Activated T-cell treated with anti-CD3 and anti-CD28 coated beads, Interleukin-2, amount 50 U/mL, for 24 hours (primary cell): ENCODE results near the gene GAS6.
"Not testable (repeated sequence)": the region's sequence is repeated elsewhere in the genome, so short reads cannot be mapped to it uniquely, and the experiment has no call there.

Experiments
- DNase-seq: peaks from one replicate; pipeline ENCODE4 v3.0.0-alpha.2; 2020
- H3K27ac Mint-ChIP-seq: 2 replicates; pipeline ENCODE4 v1.8.0; 2020; ENCODE audit warnings: mild to moderate bottlenecking, mixed read lengths
- H3K27me3 Mint-ChIP-seq: 2 replicates; pipeline ENCODE4 v1.8.0; 2020; ENCODE audit warnings: mixed read lengths
- H3K36me3 Mint-ChIP-seq: 2 replicates; pipeline ENCODE4 v1.8.0; 2020; ENCODE audit warnings: low read depth, mixed read lengths
- H3K4me1 Mint-ChIP-seq: 2 replicates; pipeline ENCODE4 v1.8.0; 2020; ENCODE audit warnings: low read depth, mixed read lengths
- H3K4me3 Mint-ChIP-seq: 2 replicates; pipeline ENCODE4 v1.8.0; 2020; ENCODE audit warnings: mild to moderate bottlenecking, moderate library complexity, mixed read lengths
- H3K9me3 Mint-ChIP-seq: 2 replicates; pipeline ENCODE4 v1.8.0; 2020; ENCODE audit warnings: mixed read lengths

Gene GAS6

DNA sequence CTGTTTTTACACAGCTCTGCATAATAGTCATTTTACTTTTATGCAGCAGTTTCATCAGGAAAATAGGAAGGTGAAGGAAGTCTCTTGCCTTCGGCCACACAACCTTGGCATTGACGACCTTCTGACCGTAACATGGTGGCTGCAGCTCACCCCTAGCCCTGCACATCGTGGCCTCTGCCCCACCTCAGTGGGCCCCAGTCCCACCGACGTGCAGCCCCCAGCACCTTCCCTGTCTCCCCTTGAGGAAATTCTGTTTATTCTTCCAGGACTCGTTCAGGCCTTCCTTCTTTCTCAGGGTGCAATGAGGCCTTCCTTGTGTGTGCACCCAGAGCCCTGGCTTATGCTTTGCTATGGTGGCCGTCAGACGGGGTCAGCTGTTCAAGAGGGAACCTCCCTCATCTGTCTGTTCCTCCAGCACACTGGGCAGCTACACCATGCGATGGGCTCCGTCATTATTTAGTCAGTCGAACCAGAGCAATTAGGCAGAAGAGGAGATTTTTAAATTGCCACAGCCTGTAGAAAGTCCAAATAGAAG lies 71.6 kb downstream of the GAS6 start:
- H3K4me1 Mint-ChIP-seq: no peaks in the 10 kb centered on the region
- no peak for DNase-seq
- no peaks in the 10 kb centered on the region for H3K27me3 Mint-ChIP-seq
- H3K4me3 Mint-ChIP-seq: no peak overlapping the region
- H3K36me3 Mint-ChIP-seq: no peaks in the 10 kb centered on the region
- H3K27ac Mint-ChIP-seq: no peak overlapping the region
- H3K9me3 Mint-ChIP-seq: no peaks in the 10 kb centered on the region

DNA sequence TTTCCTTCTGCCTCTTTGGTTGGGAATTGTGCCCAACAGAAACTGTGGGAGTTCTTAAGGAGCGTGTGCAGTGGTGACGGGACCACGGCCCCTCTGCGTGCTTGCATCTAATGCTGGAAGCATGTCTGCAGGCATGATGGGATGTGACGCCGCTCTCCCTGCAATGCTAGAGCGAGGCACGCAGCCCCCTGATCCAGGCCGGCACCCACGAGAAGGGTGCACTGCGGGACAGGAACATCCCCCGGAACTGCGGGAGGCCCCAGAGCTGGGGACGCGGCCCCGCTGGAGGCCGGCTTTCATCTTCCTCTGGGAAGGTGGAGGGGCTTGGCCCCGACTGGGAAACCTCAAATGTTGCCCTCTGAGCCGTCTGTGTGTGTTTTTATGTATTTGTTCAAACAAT lies 72.1 kb downstream of the GAS6 start:
- Mint-ChIP-seq H3K4me1 (no peaks in the 10 kb centered on the region), H3K27ac (no peak overlapping the region), H3K27me3 (no peaks in the 10 kb centered on the region), H3K9me3 (no peaks in the 10 kb centered on the region), H3K4me3 (no peak overlapping the region), H3K36me3 (no peaks in the 10 kb centered on the region)
- DNase-seq: no peak

DNA sequence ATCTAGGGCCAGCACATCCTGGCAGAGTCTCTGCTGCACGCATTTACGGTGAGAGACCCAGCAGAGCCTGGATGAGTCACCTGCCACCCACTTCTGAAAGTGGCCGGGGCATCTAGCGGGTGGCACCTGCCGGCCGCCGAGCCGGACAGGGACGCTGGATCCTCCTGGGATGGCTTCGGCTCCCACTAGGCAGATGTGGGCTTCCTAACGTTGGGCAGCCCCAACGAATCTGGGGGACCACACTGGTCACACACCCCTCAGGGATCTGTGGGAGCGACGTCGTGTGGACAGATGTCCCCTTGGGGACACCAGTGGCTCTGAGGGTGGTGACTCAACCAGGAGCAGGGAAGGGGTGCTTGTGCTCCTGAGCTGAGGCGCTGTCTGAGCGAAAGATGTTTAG lies 72.7 kb downstream of the GAS6 start:
- no peaks in the 10 kb centered on the region for H3K4me1 Mint-ChIP-seq
- no peak overlapping the region for H3K4me3 Mint-ChIP-seq
- DNase-seq: no peak
- no peaks in the 10 kb centered on the region for H3K27me3 Mint-ChIP-seq
- H3K36me3 Mint-ChIP-seq: no peaks in the 10 kb centered on the region
- H3K27ac Mint-ChIP-seq: no peak overlapping the region
- no peaks in the 10 kb centered on the region for H3K9me3 Mint-ChIP-seq

DNA sequence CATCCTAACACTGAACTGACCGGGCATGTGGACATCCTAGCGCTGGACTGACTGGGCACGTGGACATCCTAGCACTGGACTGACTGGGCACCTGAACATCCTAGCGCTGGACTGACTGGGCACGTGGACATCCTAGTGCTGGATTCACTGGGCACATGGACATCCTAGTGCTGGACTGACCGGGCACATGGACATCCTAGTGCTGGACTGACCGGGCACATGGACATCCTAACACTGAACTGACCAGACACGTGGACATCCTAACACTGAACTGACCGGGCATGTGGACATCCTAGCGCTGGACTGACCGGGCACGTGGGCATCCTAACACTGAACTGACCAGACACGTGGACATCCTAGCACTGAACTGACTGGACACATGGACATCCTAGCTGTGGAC lies 73.9 kb downstream of the GAS6 start:
- H3K27ac Mint-ChIP-seq, H3K36me3 Mint-ChIP-seq, H3K27me3 Mint-ChIP-seq, DNase-seq, H3K4me1 Mint-ChIP-seq, H3K4me3 Mint-ChIP-seq, H3K9me3 Mint-ChIP-seq: not testable (repeated sequence)

DNA sequence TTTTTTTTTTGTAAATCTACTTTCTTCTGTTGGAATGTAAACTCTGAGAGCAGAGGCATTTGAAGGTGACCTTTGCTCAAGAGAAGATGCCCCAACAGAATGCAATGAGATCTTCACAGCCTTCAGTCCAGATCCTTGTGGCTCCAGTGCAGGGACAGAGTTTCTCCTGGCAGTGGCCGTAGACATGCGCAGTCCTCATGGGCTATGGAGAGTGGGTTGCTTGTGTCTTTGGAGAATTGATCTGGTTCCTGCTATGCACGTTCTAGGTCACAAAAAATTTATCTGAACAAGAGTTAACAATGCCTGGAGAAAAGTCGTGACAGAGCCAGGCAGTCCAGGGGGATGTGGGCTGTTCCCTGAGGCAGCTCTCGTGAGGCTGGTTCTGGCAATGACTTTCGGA lies 74.7 kb downstream of the GAS6 start:
- Mint-ChIP-seq H3K27me3 (peaks cover 12% of the 10 kb centered on the region), H3K36me3 (no peaks in the 10 kb centered on the region), H3K27ac (no peak overlapping the region), H3K4me3 (no peak overlapping the region), H3K4me1 (peaks cover 4% of the 10 kb centered on the region), H3K9me3 (no peaks in the 10 kb centered on the region)
- no peak for DNase-seq

DNA sequence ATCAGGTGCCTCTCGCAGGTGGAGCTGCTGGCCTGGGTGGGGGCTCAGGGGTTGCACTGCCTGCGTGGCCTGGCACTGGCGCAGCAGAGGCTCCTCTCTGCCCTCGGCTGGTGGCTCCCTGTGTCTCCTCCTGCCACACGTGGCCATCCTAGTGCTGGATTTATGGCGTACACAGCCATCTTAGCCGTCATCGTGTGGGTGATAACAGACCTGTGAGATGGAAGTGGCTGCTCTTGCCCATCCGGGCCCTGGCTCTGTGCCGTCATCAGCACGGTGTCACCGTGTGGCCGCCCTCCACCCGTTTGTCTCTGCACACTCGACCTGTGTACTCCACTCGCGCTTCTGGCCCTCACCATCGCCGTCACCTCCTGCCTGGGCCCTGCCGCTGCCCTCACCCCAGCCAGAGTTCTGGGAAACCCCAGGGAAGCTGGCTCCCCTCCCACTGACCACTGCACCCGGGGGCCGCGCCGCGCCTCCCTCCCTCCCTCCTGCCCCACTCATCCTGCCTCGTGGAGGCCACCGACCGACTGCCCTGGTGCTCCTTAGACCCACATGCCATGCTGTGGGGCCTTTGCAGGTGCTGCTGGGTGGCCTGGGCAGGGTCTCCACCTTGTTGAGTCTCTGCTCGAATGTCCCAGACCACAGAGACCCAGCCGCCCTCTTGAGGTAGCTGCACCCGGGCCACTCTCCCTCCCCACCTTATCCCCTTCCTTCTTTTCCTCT lies 75.3 kb downstream of the GAS6 start:
- H3K27ac Mint-ChIP-seq: no peak overlapping the region
- peaks cover 13% of the 10 kb centered on the region for H3K27me3 Mint-ChIP-seq
- no peaks in the 10 kb centered on the region for H3K9me3 Mint-ChIP-seq
- no peak for DNase-seq
- H3K4me3 Mint-ChIP-seq: no peak overlapping the region
- no peaks in the 10 kb centered on the region for H3K36me3 Mint-ChIP-seq
- H3K4me1 Mint-ChIP-seq: peaks cover 4% of the 10 kb centered on the region

DNA sequence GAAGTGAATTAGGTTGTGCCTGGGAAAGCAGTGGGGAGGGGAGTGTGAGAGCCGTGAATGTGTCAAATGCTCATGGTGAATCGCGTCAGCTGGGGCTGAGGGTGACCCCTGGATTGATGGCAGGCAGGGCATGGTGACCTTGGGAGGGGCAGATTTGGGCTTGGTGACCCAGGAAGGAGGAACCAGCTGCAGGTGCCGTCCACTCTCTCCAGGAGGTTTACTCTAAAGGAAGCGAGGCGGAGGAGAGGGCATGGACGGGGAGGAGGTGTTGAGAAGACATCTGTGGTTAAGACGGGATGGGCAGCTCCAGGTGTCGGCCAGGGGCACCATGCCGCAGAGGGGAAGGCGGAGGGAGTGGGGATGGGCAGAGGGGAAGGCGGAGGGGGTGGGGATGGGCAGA lies 76.2 kb downstream of the GAS6 start:
- Mint-ChIP-seq H3K4me1 (peaks cover 4% of the 10 kb centered on the region), H3K27ac (no peak overlapping the region), H3K9me3 (no peaks in the 10 kb centered on the region), H3K4me3 (no peak overlapping the region), H3K36me3 (no peaks in the 10 kb centered on the region), H3K27me3 (peaks cover 18% of the 10 kb centered on the region)
- DNase-seq: no peak

DNA sequence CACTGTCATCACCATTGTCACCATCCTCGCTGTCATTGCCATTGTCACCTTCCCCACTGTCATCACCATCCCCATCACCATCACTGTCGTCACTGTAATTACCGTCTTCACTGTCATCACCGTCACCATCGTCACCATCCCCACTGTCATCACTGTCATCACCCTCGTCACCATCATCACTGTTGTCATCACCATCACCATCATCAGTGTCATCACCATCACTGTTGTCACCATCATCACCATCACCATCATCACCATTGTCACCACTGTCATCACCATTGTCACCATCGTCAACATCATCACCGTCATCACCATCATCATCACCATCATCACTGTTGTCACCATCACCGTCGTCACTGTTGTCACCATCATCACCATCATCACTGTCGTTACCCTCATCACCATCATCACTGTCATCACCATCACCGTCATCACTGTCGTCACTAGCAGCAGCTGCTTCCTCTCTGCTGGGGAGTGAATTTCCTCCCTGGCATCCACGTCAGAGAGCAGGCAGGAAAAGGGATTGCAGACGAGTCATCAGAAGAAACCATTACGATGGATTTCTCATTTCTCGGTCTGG lies 77.5 kb downstream of the GAS6 start:
- DNase-seq: no peak
- Mint-ChIP-seq H3K27me3 (peaks cover 18% of the 10 kb centered on the region), H3K27ac (no peak overlapping the region), H3K4me1 (peaks cover 4% of the 10 kb centered on the region), H3K4me3 (no peak overlapping the region), H3K9me3 (no peaks in the 10 kb centered on the region), H3K36me3 (no peaks in the 10 kb centered on the region)

DNA sequence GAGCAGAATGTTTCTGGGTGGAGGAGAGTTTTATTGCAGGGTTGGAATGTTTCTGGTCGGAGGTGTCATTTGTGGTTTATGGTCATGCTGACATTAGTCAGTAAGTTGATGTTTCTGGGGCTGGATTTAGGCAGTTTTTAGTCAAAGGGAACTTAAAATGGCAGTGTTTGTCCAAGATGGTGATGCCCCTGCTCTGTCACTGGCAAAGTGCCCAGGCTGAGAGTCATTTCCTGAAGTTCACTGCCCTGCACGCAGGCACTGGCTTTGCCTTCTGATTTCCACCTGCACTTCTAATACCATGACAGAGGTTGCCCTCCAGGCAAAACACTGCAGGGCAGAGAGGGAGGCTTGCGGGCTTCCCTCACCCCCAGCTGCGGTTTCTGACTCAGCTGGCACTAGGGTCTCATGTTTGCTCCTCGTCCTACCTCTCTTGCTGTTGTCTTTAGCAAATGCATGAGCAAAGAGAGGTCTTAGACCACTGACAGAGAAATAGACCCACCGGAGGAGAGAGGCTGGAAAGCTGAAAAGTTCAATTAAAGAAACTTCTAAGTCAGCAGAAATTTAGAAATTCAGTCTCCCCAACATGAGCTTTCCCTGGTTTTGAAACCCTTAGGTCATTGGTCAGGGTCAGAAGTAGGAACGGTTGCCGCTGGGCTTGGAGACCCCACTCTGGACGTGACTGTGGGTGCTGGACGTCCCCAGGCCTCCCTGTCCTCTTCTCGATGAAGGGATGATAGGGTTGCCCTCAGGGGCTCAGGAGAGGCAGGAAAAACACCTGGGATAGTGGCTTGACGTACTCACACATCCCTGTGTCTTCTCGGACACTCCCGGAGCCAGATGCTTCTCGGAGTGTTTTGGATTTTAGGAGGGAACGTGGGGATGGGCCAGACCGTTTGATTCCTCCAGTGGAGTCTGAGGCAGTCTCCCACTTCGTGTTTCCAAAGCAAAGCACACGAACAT lies 78.5 kb downstream of the GAS6 start:
- no peak overlapping the region for H3K4me3 Mint-ChIP-seq
- H3K4me1 Mint-ChIP-seq: peaks cover 4% of the 10 kb centered on the region
- no peaks in the 10 kb centered on the region for H3K36me3 Mint-ChIP-seq
- DNase-seq: no peak
- peaks cover 21% of the 10 kb centered on the region for H3K27me3 Mint-ChIP-seq
- H3K27ac Mint-ChIP-seq: no peak overlapping the region
- H3K9me3 Mint-ChIP-seq: no peaks in the 10 kb centered on the region

DNA sequence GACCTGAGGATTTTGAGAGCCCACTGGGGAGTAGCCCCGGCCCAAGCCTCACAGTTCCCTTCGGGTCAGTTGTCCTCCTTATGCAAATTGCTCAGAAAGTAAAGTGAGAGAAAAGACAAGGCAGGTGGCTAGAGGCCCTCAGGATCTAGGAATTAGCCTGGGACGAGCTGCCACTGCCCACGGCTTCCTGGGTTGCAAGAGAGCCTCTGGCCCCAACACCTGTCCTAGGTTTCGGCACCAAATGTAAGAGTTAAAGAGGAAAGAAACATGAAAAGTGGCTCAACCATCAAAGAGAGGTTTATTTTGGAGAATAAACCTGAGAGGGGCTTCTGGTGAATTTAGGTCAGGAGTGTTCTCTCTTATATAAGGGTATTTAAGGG lies 79.2 kb downstream of the GAS6 start:
- no peak overlapping the region for H3K4me3 Mint-ChIP-seq
- H3K4me1 Mint-ChIP-seq: peaks cover 4% of the 10 kb centered on the region
- no peaks in the 10 kb centered on the region for H3K9me3 Mint-ChIP-seq
- no peak overlapping the region for H3K27ac Mint-ChIP-seq
- H3K27me3 Mint-ChIP-seq: peaks cover 21% of the 10 kb centered on the region
- no peaks in the 10 kb centered on the region for H3K36me3 Mint-ChIP-seq
- DNase-seq: no peak

DNA sequence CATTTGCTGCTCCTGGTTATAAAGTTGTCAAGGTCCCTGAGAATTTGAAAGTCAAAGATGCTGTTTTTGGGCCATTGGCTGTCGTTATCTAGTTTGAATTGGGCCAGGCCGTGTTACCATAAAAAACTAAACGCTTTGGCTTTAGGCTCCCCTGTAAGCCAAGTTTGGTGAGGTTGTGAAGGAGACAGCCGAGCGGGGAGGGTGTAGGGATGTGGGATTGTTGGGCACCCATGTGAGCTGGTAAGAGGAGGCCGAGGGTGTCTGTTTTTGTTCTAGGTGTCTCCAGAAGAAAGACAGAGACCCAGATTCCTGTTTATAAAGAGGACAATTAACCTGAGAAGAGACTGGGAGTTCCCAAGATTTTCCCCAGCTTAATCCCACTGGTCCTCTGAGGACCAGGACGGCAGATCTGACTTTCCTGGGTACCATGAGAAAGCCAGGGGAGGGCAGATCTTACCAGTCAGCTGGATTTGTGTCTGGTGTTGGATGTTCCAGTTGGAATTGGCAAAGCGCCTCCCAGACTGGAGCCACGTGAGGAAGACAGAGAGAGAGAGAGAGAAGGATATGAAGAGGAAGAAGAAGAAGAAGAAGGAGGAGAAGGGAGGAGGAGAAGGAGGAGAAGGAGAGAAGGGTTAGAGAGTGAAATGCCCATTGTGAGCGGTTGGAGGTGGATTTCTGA lies 79.8 kb downstream of the GAS6 start:
- H3K36me3 Mint-ChIP-seq: no peaks in the 10 kb centered on the region
- H3K27ac Mint-ChIP-seq: no peak overlapping the region
- peaks cover 25% of the 10 kb centered on the region for H3K27me3 Mint-ChIP-seq
- no peak overlapping the region for H3K4me3 Mint-ChIP-seq
- H3K9me3 Mint-ChIP-seq: no peaks in the 10 kb centered on the region
- peaks cover 4% of the 10 kb centered on the region for H3K4me1 Mint-ChIP-seq
- no peak for DNase-seq

DNA sequence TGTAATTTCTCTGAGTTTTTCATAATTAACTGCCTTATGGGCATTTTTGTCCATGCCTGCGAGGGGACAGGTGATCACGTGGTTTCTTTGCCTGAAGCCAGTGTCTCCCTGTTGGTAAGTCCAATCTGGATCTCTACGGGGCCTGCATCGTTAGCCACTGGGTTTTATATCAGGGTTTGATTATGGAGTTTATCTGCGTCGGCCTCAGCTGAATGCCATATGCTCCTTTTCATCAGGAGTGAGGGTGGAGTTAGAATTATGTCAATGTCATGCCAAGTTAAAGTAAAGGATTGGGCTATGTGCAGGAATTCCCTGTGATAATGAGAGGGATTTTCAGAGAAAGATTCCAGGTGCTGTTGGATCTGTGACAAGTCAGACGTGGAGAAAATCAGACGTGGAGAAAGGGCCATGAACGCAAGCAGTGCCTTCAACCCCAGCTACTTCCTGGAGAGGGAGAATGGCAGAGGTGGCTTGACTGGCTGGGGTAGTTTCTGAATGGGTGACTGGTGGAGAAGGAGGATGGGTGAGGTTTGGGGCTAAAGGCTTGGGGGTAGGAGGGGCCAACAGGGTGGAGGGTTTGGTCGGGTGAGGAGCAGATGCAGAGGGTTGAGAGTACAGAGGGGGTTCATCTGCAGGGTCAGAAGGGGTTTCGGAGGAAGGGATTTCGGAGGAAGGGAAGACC lies 80.5 kb downstream of the GAS6 start:
- Mint-ChIP-seq H3K36me3 (no peaks in the 10 kb centered on the region), H3K27me3 (peaks cover 31% of the 10 kb centered on the region), H3K4me1 (peaks cover 4% of the 10 kb centered on the region), H3K9me3 (no peaks in the 10 kb centered on the region), H3K27ac (no peak overlapping the region), H3K4me3 (no peak overlapping the region)
- no peak for DNase-seq

DNA sequence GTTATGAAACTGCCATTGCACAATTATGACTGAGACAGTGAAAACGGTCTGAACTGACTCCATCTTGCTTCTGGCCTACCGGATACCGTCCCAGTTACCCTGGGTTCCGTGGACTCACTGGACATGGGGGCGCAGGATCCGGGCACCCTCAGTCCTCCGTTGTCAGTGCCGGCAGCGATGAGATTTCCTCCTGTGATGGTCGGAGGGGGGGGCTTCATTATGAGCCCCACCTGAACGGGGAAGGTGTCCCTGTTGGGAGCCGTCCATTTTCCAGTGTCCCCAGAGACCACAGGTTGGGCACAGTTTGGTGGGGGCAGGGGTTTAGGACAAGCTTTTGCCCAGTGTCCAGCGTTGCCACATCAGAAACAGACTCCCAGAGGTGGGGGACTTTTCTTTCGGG lies 81.4 kb downstream of the GAS6 start:
- H3K36me3 Mint-ChIP-seq: no peaks in the 10 kb centered on the region
- no peaks in the 10 kb centered on the region for H3K9me3 Mint-ChIP-seq
- peaks cover 4% of the 10 kb centered on the region for H3K4me1 Mint-ChIP-seq
- H3K4me3 Mint-ChIP-seq: no peak overlapping the region
- no peak overlapping the region for H3K27ac Mint-ChIP-seq
- no peak for DNase-seq
- H3K27me3 Mint-ChIP-seq: peaks cover 37% of the 10 kb centered on the region

DNA sequence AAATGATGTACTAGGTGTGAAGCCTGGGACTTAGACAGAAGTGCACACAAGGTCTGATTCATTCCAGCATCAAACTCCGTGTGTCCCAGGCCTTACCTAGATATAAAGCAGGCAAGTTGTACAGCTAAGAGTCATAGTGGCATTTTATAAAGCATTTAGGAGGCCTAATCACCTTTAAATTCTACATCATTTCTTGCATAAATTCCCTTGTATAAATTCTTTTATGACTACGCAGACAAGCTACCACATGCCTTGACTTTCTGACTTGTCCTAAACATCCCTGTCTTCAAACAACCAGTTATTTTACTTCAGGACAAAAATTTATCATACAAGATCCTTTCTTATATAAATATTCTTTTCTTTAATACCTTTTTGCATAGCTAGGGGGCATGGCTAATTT lies 82.3 kb downstream of the GAS6 start:
- Mint-ChIP-seq H3K4me1 (peaks cover 4% of the 10 kb centered on the region), H3K9me3 (no peaks in the 10 kb centered on the region), H3K4me3 (no peak overlapping the region), H3K27me3 (peaks cover 45% of the 10 kb centered on the region), H3K36me3 (no peaks in the 10 kb centered on the region), H3K27ac (no peak overlapping the region)
- DNase-seq: no peak
